ENCODE results near the gene BBIP1.

The BBIP1 gene

DNA sequence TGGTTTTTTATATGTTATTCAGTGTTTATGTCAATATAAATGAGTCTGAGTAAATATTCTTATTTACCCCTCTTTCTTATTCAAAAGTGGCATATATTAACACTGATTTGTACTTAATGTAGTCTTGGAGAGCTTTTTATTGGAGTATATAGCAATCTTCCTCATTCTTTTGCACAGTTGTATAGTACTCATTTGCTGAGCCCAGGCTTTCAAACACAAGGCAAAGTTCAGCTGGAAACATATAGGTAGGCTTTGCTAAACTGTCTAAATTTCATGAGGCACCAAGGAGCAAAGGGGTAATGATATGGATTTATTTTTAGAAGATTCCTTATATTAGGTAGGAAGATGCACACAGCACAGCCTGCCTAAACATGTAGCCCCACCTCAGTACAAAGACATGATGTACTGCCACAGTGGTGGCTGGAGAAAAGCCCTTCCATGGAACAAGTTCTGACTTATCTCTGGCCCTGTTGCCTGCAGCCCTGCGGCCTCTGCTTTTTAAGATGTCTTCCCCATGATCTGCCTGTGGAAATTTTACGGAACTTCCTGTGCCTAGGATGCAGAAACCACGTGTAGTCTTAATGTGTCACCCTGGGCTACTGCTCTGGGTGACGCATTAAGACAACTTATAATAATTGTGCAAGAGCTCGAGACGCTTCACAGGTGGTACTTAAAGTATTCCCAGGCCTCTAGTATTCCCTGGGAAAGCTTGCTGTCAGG, 56.9 kb downstream of the BBIP1 start:
- no peak for DNase-seq

DNA sequence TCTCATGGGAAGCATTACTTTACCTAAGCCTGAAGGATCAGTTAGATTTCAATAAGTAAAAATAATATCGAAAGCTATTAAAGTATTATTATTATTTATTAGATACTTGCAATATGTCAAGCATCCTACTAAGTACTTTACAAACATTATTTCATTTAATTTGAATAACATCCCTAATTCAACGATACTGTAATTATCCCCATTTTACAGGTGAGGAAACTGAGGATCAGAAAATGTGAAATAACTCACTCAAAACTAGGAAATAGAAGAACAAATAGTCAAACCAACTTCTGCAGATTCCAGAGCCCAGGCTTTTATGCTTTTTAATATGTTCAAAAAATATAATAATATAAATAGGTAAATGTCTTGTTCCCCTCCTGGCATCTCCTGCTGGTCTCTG, 57.5 kb downstream of the BBIP1 start:
- no peak for DNase-seq

- no peak for DNase-seq
Observed at GRCh38 chr10:110860576-110861241, 58.3 kb downstream of the BBIP1 start.

DNA sequence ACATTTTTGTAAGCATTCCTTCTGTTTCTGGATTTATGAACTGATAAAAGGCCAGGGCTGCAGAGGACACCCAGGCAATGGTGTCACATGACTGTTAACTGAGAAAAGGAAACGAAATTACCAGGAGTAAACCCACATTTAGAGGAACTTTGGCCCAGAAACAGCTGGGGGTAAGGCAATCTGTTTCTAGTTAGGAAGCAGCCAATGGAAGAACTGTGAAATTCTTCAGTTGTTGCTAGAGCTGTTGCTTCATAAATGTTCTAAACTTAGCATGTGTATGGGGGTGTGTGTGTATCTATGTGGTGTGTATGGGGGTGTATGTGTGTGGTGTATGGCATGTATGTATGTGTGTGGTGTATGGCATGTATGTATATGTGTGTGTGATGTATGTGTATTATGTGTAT, 59.0 kb downstream of the BBIP1 start:
- DNase-seq = peak; percentile 80

GRCh38 chr10:110859206-110859972, 59.6 kb downstream of the BBIP1 start:
- DNase-seq = no peak

GRCh38 chr10:110858297-110858934, 60.6 kb downstream of the BBIP1 start:
- peak; percentile 94 for DNase-seq

- peak; percentile 86 for DNase-seq
Observed at GRCh38 chr10:110857265-110858171, 61.5 kb downstream of the BBIP1 start.

DNA sequence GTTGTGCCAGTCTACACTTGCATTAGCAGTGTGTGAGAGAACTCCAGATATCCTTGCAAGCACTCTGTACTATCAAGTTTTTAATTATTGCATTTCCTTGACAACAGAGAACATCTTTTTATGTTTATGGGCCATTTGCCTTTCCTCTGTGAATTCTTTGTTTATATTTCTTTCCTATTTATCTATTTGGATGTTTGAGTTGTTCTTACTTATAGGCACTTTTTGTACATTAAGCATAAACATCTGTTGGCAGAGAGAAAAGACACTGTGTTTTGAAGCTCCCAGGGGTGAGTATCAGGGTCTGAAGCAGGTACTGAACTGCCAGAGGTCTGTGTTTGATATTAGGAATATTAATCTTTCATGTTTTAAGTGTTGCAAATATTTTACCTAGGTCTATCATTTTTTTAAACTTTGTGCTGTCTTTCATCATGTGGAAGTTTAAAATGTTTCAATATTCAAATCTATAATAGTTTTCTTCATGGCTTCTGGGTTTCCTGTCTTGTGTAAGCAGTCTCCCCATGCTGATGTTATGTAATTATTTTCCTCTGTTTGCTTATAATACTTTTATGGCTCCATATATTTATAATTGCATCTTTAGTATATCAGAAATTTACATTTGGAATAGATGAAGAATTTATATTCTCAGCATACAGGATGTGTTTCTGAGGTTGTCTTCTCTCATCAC, 64.9 kb downstream of the BBIP1 start:
- no peak for DNase-seq

DNA sequence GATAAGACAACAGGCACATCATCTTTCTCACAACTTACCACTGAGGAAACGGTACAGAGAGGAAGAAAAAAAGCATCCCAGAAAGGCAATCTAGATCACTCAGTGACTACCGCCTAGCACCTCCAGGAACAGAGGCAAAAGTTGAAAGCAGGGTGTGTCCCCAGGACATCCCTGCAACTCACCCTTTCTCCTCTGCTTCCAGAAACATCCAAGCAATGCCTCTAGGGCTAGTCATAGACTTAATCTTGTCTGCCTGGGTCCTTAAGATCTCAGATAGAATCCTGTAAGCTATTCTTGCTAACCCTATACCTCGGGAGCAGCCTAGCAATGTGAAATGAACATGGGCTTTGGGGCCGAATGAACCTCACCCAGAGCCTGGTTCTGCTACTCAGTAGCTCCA, 66.0 kb downstream of the BBIP1 start:
- DNase-seq = no peak

DNA sequence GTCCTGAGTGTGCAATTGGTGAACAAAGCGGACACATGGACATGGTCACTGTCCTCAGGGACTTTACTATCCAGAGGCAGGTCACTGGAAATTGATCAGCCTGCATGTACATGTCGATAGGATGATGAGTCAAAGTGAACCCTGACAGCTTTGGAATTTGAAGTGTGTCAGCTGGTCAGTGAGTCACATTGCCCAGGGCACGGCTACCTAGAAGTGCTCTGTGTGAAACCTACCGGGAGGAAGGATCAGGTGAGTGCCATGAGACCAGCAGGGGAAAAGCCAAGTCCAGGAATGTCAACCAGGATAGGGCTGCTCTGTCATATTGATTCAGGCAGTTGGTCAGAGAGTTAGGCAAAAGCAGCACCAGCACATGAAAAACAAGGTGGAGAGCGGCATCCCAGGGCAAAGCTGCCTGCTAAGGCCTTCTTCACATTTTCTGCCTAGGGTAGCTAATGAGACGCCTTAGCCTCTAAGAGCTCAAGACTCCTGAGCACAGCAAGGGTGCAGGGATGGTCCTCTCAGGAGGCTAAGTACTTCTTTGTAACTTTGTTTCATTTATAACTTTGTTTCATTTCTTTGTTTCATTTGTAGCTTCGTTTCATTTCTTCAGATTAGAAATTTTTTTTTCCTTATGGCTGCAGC, 66.6 kb downstream of the BBIP1 start:
- no peak for DNase-seq

GRCh38 chr10:110851020-110851612, 67.9 kb downstream of the BBIP1 start:
- DNase-seq = peak; percentile 87

DNA sequence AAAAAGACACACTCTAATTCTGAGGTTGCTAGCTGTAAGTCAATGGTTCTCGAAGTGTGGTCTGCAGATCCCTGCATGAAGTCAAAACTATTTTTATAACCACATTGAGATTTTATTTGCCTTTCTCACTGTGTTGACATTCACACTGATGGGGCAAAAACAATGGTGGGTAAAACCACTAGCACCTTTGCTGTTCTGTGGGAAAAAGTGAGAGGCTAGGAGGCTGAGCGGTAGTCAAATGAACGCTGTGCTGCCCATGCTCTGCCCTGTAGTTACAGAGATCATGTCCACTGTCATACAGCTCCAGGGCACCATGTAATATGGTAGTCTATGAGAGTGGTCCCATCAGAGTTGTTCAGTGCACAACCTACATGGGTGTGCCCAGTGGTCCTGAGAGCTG, 68.9 kb downstream of the BBIP1 start:
- DNase-seq = no peak
